ENCODE measurements around the gene PNMA8C.
"Not testable (repeated sequence)": the region's sequence is repeated elsewhere in the genome, so short reads cannot be mapped to it uniquely, and the experiment has no call there.

The PNMA8C gene

GRCh38 chr19:46449228-46449627, 20.5 kb upstream of the PNMA8C start:
- intact Hi-C loops (cut with DNase I) = no loop called here
- no peak for DNase-seq

DNA sequence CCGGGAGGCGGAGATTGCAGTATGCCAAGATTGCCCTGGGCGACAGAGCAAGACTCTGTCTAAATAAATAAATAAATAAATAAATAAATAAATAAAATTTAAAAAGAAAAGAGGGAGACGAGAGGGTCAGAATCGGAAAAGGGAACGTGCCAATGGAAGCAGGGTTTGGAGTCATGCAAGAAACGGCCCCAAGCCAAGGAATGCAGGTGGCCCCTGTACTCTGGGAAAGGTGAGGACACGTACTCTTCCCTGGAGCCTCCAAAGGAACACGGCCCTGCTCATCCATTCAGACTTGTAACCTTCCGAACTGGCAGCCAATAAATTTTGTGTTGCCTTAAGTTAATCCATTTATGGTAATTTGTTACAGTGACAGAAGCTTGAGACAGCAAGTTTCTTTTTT, 19.9 kb upstream of the PNMA8C start:
- intact Hi-C loops (cut with DNase I) = no loop called here
- DNase-seq = no peak

DNA sequence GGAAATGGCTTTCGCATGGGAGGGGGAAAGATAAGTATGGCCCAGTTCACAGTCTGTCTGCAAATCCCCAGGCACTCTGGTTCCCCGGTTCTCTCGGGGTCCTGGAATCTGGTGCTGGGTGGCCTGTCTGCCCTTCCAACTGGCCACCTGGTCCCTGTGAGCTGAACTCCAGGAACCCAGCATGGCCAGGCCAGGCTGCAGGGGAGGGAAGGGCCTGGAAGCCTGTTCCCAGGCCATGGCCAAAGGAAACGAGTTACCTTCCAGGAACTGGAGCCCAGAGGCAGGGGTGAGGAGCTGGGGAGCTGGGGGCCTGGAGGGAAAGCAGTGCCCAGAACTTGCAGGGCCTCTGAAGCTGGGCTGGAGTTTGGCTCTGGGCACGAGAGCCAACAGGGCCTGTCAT, 19.1 kb upstream of the PNMA8C start:
- intact Hi-C loops (cut with DNase I) = no loop called here
- no peak for DNase-seq

DNA sequence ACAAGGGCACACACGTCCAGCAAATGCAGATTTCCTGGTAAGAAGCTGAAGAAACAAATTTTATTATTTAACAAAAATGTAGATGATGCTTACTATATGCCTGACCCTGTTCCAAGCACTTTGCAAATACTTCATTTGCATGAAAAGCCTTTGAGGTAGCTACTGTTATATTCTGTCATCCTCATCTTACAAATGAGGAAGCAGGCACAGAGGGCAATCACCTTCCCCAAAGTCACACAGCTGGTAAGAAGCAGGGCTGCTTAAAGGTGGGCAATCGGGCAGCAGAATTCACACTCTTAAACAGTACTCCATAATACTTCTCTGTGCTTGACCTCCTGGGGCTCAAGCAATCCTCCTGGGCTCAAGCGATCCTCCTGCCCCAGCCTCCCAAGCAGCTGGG, 18.3 kb upstream of the PNMA8C start:
- intact Hi-C loops (cut with DNase I) = no loop called here
- no peak for DNase-seq

DNA sequence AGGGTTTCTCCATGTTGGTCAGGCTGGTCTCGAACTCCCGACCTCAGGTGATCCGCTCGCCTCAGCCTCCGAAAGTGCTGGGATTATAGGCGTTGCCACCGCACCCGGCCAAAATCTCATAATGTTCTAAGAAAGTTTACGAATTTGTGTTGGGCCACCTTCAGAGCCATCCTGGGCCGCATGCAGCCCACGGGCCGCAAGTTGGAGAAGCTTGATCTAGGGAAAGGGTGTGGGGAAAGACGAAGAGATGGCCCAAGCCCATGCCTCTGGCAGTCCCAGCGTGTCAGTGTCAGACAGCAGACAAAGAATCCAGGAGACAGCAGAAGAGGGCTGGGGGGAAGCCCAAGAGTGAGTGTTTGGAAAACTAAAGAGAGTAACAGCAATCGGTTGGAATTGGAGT, 17.3 kb upstream of the PNMA8C start:
- intact Hi-C loops (cut with DNase I) = no loop called here
- DNase-seq = no peak

DNA sequence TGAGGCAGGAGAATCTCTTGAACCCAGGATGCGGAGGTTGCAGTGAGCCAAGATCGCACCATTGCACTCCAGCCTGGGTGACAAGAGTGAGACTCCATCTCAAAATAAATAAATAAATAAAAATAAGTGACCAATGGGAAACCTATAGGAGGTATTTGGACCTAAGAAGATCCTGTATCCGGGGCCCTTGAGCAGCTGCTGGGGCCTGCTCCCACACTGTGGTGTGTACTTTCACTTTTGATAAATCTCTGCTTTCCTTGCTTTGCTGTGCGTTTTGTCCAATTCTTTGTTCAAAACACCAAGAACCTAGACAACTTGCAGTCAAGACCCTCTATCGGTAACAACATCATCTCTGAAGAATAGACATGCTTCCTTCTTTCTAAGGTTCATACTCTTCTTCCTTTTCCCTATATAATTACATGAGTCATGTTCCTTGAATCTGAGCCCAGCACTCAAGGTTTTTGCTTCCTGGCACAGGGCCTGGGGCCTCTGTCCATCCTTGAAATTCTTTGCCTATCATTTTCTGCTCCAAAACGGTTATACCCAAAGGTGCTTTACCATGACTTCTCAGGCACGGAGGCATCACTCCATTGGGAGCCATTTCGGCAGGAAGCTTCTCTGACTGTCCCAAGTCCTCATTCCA, 14.2 kb upstream of the PNMA8C start:
- intact Hi-C loops (cut with DNase I) = no loop called here
- no peak for DNase-seq

DNA sequence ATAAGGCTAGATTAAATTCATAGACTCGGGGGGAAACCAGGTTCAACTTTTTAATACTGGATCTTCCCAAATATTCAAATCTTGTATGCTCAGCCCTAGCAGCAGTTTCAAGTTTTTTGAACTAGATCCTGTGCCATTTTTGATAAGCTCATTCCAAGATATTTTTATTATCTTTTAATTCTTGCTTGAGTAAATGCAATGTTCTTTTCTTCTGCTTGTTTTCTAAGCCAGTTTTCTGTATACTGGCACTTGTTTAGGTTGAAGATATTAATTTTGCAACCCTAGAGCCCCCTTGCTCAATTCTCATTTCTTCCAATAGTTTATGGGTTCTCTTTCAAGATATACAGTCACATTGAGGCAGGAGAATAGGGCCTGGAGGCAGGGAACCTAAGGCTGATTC, 13.1 kb upstream of the PNMA8C start:
- intact Hi-C loops (cut with DNase I) = no loop called here
- DNase-seq = no peak

- DNase-seq; intact Hi-C loops (cut with DNase I): not testable (repeated sequence)
Observed at GRCh38 chr19:46435689-46436088, 7.0 kb upstream of the PNMA8C start.

GRCh38 chr19:46435009-46435408, 6.3 kb upstream of the PNMA8C start:
- peak in 38 of 42 donors; percentile 32 to 90 (median 65) for DNase-seq

DNA sequence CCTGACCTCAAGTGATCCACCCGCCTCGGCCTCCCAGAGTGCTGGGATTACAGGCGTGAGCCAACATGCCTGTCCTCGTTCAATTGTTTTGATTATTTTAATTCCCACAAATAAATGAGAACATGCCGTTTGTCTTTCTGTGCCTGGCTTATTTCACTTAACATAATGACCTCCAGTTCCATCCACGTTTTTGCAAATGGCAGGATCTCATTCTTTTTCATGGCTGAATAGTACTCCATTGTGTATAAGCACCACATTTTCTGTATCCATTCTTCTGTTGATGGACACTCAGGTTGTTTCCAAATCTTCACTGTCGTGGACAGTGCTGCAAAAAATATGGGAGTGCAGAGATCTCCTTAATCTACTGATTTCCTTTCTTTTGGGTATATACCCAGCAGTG, 4.7 kb upstream of the PNMA8C start:
- DNase-seq = not testable (repeated sequence)

More at GRCh38 chr19:46435009-46435408, 6.3 kb upstream of the PNMA8C start:
- intact Hi-C loops (cut with DNase I) = no loop called here

DNA sequence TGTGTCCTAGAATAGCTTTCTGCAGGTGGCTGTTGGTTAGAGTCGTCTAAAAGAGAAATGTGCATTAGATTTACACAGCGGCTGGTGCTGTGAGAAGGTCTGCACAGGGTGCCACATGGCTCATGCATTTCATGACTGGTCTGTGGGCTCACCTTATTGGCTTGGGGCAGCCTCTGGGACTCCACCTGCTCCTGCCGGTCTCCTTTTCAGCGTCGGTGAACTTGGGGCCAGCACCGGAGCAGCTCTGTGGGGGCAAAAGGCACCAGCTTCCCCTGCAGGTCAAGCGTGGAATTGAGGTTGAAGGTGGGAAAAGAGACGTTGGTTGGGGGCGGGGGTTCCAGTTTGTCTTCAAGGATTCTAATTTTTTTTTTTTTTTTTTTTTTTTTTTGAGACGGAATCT, 3.1 kb upstream of the PNMA8C start:
- intact Hi-C loops (cut with DNase I) = no loop called here
- no peak for DNase-seq

More for the DNA sequence above, 4.7 kb upstream of the PNMA8C start:
- intact Hi-C loops (cut with DNase I) = not testable (repeated sequence)

GRCh38 chr19:46429999-46430398, 1.3 kb upstream of the PNMA8C start:
- intact Hi-C loops (cut with DNase I) = no loop called here
- DNase-seq = no peak

- intact Hi-C loops (cut with DNase I) = no loop called here
- DNase-seq = peak in 10 of 42 donors; percentile 14 to 53 (median 38)
Observed at GRCh38 chr19:46427518-46428045, 1.2 kb downstream of the PNMA8C start.

DNA sequence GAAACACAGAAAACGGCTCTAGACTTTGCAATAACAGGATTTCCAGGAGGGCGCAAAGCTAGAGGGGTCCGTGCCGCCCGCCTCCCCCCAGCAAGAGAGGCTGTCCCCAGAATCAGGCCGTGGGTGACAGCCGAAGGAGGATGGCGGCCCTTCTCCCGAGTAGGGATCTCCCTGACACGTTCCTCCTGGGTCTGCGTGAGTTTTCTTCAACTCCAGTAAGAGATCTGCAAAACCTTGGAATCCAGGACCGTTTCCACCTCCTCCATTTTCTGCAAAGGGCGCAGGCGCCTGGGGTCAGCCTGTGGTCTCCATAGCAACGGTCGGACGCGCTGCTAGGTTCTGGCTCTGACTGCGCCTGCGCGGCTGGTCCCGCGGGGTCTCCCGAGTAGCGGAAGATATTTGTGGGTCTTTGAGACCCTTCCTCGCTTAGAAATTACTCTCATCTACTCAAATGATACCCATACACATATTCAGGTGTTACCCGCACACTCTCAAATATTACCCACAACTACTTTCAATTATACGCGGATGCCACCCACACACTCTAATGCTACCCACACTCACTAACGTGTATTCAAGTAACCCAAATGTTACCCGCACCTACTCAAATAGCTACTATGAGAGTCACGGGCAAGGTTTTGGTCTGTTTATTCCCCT, 2.1 kb downstream of the PNMA8C start:
- peak; percentile 42 to 92 (median 82) for DNase-seq
- intact Hi-C loops (cut with DNase I) = no loop called here

DNA sequence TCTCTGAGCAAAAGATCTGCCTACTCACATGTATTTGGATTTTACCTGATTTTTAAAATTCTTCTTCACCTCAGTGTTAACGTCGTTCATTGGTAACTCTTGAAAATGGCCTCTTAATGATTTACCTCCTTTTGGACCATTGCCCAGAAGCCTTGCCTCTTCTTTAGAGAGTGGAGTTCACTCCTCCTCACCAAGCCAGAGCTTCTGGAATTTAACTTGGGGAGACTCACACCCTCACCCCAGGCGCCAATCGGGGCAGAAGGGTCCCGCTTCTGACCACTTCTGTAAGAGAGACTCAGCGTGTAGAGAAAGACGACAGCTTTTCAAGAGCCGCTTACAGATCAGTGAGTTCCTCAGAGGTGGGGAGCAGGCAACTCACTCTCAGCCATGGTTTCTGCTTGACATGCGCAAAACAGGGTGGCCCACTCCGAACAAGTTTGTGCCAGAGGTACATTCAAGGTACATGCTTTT, 2.7 kb downstream of the PNMA8C start:
- peak in 12 of 42 donors; percentile 23 to 63 (median 40) for DNase-seq
- intact Hi-C loops (cut with DNase I) = no loop called here

DNA sequence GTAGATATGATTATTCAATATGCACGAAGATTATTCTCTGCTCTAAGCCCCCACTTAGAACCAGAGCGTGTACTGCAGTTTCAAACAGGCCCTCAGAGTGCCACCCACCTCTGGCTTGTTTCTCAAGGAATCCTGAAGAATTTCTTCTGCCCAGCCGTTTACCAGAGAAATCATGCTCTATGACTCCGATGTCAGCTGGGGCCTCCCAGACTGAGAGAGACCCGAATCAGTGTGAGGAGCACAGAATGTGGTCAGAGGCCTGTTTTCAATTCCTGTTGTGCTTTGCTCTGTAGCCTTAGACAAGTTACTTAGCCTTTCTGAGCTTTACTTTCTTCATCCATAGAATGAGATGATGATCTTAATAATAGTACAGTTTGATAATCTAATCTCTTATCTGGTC, 5.5 kb downstream of the PNMA8C start:
- DNase-seq = no peak
- intact Hi-C loops (cut with DNase I) = no loop called here

- no peak for DNase-seq
- intact Hi-C loops (cut with DNase I) = no loop called here
Observed at GRCh38 chr19:46422344-46422743, 6.4 kb downstream of the PNMA8C start.

GRCh38 chr19:46420056-46420455, 8.7 kb downstream of the PNMA8C start:
- no peak for DNase-seq
- intact Hi-C loops (cut with DNase I) = no loop called here

GRCh38 chr19:46415804-46416709, 12.7 kb downstream of the PNMA8C start:
- peak; percentile 51 to 94 (median 86) for DNase-seq
- intact Hi-C loops (cut with DNase I) = not testable (repeated sequence)

GRCh38 chr19:46414899-46415298, 13.8 kb downstream of the PNMA8C start:
- intact Hi-C loops (cut with DNase I); DNase-seq: not testable (repeated sequence)

All from head of caudate nucleus (tissue), 42 donors.